CD14-positive monocyte (primary cell): ENCODE data around the gene PKD2L1. TPM values are rescaled to one million over a fixed set of nuclear protein-coding genes. Genes with fewer than 3 reads are reported as not detected.

Source experiments
- DNase-seq, 3 donors: peaks; one replicate each; pipeline ENCODE4 v3.0.0-alpha.2; 2011 to 2022
- H2AFZ ChIP-seq: 2 replicates; pipeline ENCODE4 v1.6.0; 2012; ENCODE audit warnings: mild to moderate bottlenecking, low read depth, low read length, inconsistent platforms; ENCODE audit not compliant: insufficient read depth, poor library complexity, severe bottlenecking
- H3K27ac ChIP-seq, 2 donors: 1 replicate in 1 of 2; 2 replicates in 1 of 2; pipeline ENCODE4 v1.5.1; 2012 to 2013; ENCODE audit warnings: low read length in 2 of 2, control low read depth in 1 of 2, inconsistent platforms in 1 of 2, low read depth in 1 of 2, mild to moderate bottlenecking in 1 of 2
- H3K27me3 ChIP-seq, 2 donors: one replicate each; pipeline versions ENCODE4 v1.6.0 to v1.6.1; 2011 to 2013; ENCODE audit warnings: low read length in 2 of 2; ENCODE audit not compliant: control insufficient read depth in 2 of 2, insufficient read depth in 2 of 2
- H3K36me3 ChIP-seq, 2 donors: replicated peaks in 1 of 2; 1 replicate in 1 of 2; 2 replicates in 1 of 2; pipeline versions ENCODE4 v1.5.1 to v1.6.1; 2012 to 2013; ENCODE audit warnings: low read length in 2 of 2, control low read depth in 1 of 2, inconsistent platforms in 1 of 2, mild to moderate bottlenecking in 1 of 2; ENCODE audit not compliant: insufficient read depth in 2 of 2, control insufficient read depth in 1 of 2
- H3K4me1 ChIP-seq, 2 donors: 1 replicate in 1 of 2; 2 replicates in 1 of 2; pipeline versions ENCODE4 v1.5.1 to v1.6.1; 2012 to 2013; ENCODE audit warnings: low read length in 2 of 2, control low read depth in 1 of 2, inconsistent platforms in 1 of 2, mild to moderate bottlenecking in 1 of 2, moderate library complexity in 1 of 2; ENCODE audit not compliant: insufficient read depth in 2 of 2, control insufficient read depth in 1 of 2
- H3K4me2 ChIP-seq: replicated peaks from 2 replicates; pipeline ENCODE3; 2012; ENCODE audit warnings: low read length, moderate library complexity, mild to moderate bottlenecking; ENCODE audit not compliant: poor library complexity, severe bottlenecking; ENCODE audit errors: extremely low read depth
- H3K4me3 ChIP-seq, 3 experiments: fragments of 200-600 bp in 1 of 3; sonication (generic) in 1 of 3; replicated peaks in 1 of 3; 1 replicate in 2 of 3; 2 replicates in 1 of 3; pipeline ENCODE4 v1.5.1; 2011 to 2013; ENCODE audit warnings: low read length in 3 of 3, mild to moderate bottlenecking in 3 of 3, control low read depth in 2 of 3, low read depth in 2 of 3, inconsistent platforms in 1 of 3, moderate library complexity in 1 of 3
- H3K79me2 ChIP-seq: 2 replicates; pipeline ENCODE4 v1.6.0; 2012; ENCODE audit warnings: mild to moderate bottlenecking, control low read depth, inconsistent platforms, low read length, moderate library complexity; ENCODE audit not compliant: insufficient read depth
- H3K9ac ChIP-seq: 2 replicates; pipeline ENCODE4 v1.6.0; 2017; ENCODE audit warnings: low read length, mild to moderate bottlenecking; ENCODE audit not compliant: insufficient read depth, poor library complexity, severe bottlenecking
- H3K9me3 ChIP-seq, 2 donors: replicated peaks in 1 of 2; 1 replicate in 1 of 2; 2 replicates in 1 of 2; pipeline versions ENCODE4 v1.5.1 to v1.6.1; 2012 to 2013; ENCODE audit warnings: low read length in 2 of 2, control low read depth in 1 of 2; ENCODE audit not compliant: control insufficient read depth in 1 of 2, insufficient read depth in 1 of 2
- H4K20me1 ChIP-seq: 2 replicates; pipeline ENCODE4 v1.6.0; 2012; ENCODE audit warnings: mild to moderate bottlenecking, low read length, control low read depth, moderate library complexity; ENCODE audit not compliant: insufficient read depth
- H3K27ac Mint-ChIP-seq, 7 donors: one replicate each; pipeline ENCODE4 v1.8.0; 2020; ENCODE audit warnings: mild to moderate bottlenecking in 7 of 7, mixed read lengths in 7 of 7, moderate library complexity in 6 of 7, inconsistent platforms in 2 of 7
- H3K27me3 Mint-ChIP-seq, 3 donors: one replicate each; pipeline ENCODE4 v1.8.0; 2021 to 2022; ENCODE audit warnings: low read depth in 3 of 3, mild to moderate bottlenecking in 3 of 3, mixed read lengths in 3 of 3, moderate library complexity in 3 of 3, inconsistent platforms in 1 of 3
- H3K36me3 Mint-ChIP-seq, 2 donors: one replicate each; pipeline ENCODE4 v1.8.0; 2020; ENCODE audit warnings: mixed read lengths in 2 of 2, inconsistent platforms in 1 of 2, mild to moderate bottlenecking in 1 of 2
- H3K4me1 Mint-ChIP-seq: one replicate; pipeline ENCODE4 v1.8.0; 2020; ENCODE audit warnings: mild to moderate bottlenecking, mixed read lengths
- H3K4me3 Mint-ChIP-seq, 2 donors: one replicate each; pipeline ENCODE4 v1.8.0; 2020; ENCODE audit warnings: mild to moderate bottlenecking in 2 of 2, mixed read lengths in 2 of 2, moderate library complexity in 1 of 2
- H3K9me3 Mint-ChIP-seq, 7 donors: one replicate each; pipeline ENCODE4 v1.8.0; 2020 to 2022; ENCODE audit warnings: mixed read lengths in 7 of 7, mild to moderate bottlenecking in 6 of 7, moderate library complexity in 6 of 7, inconsistent platforms in 2 of 7
- WGBS: methylation state at CpG from one replicate; pipeline ENCODE4 v1.1.5; 2013; ENCODE audit warnings: missing lambda C conversion rate; ENCODE audit not compliant: insufficient coverage; 5-methylcytosine and 5-hydroxymethylcytosine counted together
- intact Hi-C, 2 donors: fragments of 100-400 bp; cut with micrococcal nuclease; formaldehyde crosslinking; loops; one replicate each; pipeline versions ENCODE4 v1.15.0 to v1.15.1; 2023
- polyA plus RNA-seq, 3 donors: library from polyadenylated mRNA; depleted of rRNA in 1 of 3; unstranded in 2 of 3; stranded (reverse) in 1 of 3; fragments of 300-500 nt in 2 of 3; fragments of >200 nt in 1 of 3; fragmentation: Illumina TruSeq in 2 of 3; gene quantifications; 1 replicate in 2 of 3; 2 replicates in 1 of 3; pipeline ENCODE4 v1.2.3, GENCODE V29; 2012 to 2021
- TF ChIP-seq, protein P1 (sequence below): fragments of 200-600 bp; IDR thresholded peaks from one replicate; pipeline ENCODE4 v1.8.0; 2022; ENCODE audit warnings: antibody characterized with exemption, mild to moderate bottlenecking

PKD2L1 gene
- polyA plus RNA-seq, 3 donors, result 0.15 to 1.5 TPM; not detected in 1

DNA sequence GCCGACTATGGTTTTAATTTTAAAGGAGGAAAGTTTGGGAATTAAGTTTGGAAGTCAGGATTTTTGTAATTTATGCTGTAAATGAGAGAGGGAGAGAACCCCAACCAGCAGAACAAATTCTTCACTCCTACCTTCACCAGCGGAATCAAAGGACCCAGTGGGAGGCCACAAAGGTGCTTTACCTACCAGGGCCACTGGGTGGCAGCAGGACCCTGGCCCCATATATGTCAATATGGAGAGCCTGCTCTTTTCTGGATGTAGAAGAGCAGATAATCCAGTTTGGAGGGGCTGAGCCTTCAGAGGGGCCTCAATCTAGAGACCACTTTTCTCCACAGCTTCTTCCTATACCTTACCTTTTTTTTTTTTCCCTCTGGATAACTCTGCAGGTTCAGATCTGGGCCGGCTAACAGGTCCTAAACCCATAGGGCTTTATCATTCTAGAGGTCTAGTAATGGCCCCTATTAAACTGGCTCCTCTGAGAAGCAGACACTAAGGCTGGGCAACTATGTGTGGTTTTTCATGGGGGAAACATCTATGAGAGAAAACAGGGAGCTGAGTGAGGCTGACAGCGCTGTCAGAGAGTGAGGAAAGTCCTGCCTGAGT is 8.5 kb upstream of the PKD2L1 start:
- intact Hi-C loops, result loop anchor here (1.0 to 5.0 kb wide), 5 partner anchors 34 to 184 kb away; no protein-coding TSS in a partner anchor
- Mint-ChIP-seq H3K4me3 (no peak overlapping the region), H3K36me3 (no peaks in the 10 kb centered on the region), H3K4me1 (peaks cover 30% of the 10 kb centered on the region), H3K27ac (peak overlapping the region in 6 of 7 donors; percentile 31 to 89 (median 64)), H3K27me3 (peaks cover 5 to 10% (median 7%) of the 10 kb centered on the region in 3 donors), H3K9me3 (no peaks in the 10 kb centered on the region)
- Histone ChIP-seq H3K9me3 (no peaks in the 10 kb centered on the region), H4K20me1 (no peaks in the 10 kb centered on the region), H2AFZ (peak overlapping the region; percentile 63), H3K4me3 (peak overlapping the region in 1 of 3 experiments; percentile 28), H3K79me2 (no peaks in the 10 kb centered on the region), H3K36me3 (no peaks in the 10 kb centered on the region), H3K4me2 (peak overlapping the region; percentile 34), H3K27me3 (no peaks in the 10 kb centered on the region), H3K27ac (peak overlapping the region in 1 of 2 donors; percentile 14), H3K9ac (no peak overlapping the region), H3K4me1 (peaks cover 17 to 28% of the 10 kb centered on the region in 2 donors)
- TF ChIP-seq, protein P1, sequence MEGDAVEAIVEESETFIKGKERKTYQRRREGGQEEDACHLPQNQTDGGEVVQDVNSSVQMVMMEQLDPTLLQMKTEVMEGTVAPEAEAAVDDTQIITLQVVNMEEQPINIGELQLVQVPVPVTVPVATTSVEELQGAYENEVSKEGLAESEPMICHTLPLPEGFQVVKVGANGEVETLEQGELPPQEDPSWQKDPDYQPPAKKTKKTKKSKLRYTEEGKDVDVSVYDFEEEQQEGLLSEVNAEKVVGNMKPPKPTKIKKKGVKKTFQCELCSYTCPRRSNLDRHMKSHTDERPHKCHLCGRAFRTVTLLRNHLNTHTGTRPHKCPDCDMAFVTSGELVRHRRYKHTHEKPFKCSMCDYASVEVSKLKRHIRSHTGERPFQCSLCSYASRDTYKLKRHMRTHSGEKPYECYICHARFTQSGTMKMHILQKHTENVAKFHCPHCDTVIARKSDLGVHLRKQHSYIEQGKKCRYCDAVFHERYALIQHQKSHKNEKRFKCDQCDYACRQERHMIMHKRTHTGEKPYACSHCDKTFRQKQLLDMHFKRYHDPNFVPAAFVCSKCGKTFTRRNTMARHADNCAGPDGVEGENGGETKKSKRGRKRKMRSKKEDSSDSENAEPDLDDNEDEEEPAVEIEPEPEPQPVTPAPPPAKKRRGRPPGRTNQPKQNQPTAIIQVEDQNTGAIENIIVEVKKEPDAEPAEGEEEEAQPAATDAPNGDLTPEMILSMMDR, result peak; percentile 92
- WGBS, result 86% methylated on average over 1 of the region's 4 CpGs
- peak; percentile 52 to 72 (median 61) for DNase-seq

DNA sequence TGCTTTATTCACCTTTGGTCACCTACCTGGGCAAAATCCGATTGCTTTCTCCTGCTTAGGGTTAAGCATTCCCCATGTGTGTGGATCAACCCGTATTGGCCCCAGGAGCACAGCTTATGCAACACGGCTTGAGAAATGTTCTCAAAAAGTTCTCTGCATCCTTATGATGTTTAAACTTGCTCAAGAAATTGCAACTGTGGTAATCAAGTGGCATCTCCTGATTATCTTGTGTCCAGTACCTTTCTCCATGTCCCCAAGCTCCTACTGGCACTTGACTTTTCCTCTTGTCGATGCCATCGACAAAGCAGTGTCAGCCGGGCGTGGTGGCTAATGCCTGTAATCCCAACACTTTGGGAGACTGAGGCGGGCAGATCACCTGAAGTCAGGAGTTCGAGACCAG is 4.7 kb upstream of the PKD2L1 start:
- H3K9me3 ChIP-seq, result no peaks in the 10 kb centered on the region
- no peak overlapping the region for H3K27ac ChIP-seq
- no peaks in the 10 kb centered on the region for H4K20me1 ChIP-seq
- no peaks in the 10 kb centered on the region for H3K27me3 ChIP-seq
- H3K4me3 ChIP-seq, result no peak overlapping the region
- H3K4me1 ChIP-seq, result peaks cover 15% of the 10 kb centered on the region in 2 donors
- Mint-ChIP-seq H3K9me3 (peaks cover 0 to 2% (median 0%) of the 10 kb centered on the region in 7 donors), H3K27me3 (peaks cover 13 to 15% (median 14%) of the 10 kb centered on the region in 3 donors), H3K36me3 (no peaks in the 10 kb centered on the region), H3K4me1 (peaks cover 21% of the 10 kb centered on the region), H3K4me3 (no peak overlapping the region), H3K27ac (no peak overlapping the region)
- TF ChIP-seq, protein P1, result no peak
- no peak for DNase-seq
- WGBS, result 93% methylated on average over 8 of the region's 9 CpGs
- H3K79me2 ChIP-seq, result no peaks in the 10 kb centered on the region
- no peak overlapping the region for H3K4me2 ChIP-seq
- no peak overlapping the region for H3K9ac ChIP-seq
- H2AFZ ChIP-seq, result no peak overlapping the region
- H3K36me3 ChIP-seq, result no peaks in the 10 kb centered on the region
- intact Hi-C loops, result loop anchor here (5.0 kb wide), 5 partner anchors 37 to 188 kb away; no protein-coding TSS in a partner anchor
